Muscle of arm (tissue), 14 donors: Measurements from ENCODE around the gene DNAJC27. TPM values are rescaled to one million over a fixed set of nuclear protein-coding genes. Genes with fewer than 3 reads are reported as not detected.
"Not testable (repeated sequence)": the region's sequence is repeated elsewhere in the genome, so short reads cannot be mapped to it uniquely, and the experiment has no call there.

Experiments used
- DNase-seq: peaks from one replicate; pipeline ENCODE4 v3.0.0-alpha.2; 2013
- long read RNA-seq, 11 donors: transcript quantifications; one replicate each; lab custom pipeline, GENCODE V29; 2026
- polyA plus RNA-seq, 12 donors: library from polyadenylated mRNA; unstranded; fragments of 120-200 nt; gene quantifications; one replicate each; pipeline ENCODE4 v1.2.1, GENCODE V29; 2013; ENCODE audit not compliant: insufficient read length in 12 of 12

DNAJC27 gene
- polyA plus RNA-seq: 10 to 100 TPM in 1 of 12 donors, 1 to 10 TPM in 10, not detected in 1; 4.9 to 18.1 (median 7.7) TPM
- long read RNA-seq, donor 1, full-length matches to known transcripts: 1 of 1 reads
- long read RNA-seq, donor 1, partial matches to known transcripts: 0 of 1 reads
- long read RNA-seq, donor 1, other reads (novel, unspliced or antisense): 0 of 1 reads
- long read RNA-seq, donor 2: 0 reads
- long read RNA-seq, donor 3: 0 reads
- long read RNA-seq, donor 4: 0 reads
- long read RNA-seq, donor 5, full-length matches to known transcripts: 3 of 3 reads
- long read RNA-seq, donor 5, partial matches to known transcripts: 0 of 3 reads
- long read RNA-seq, donor 5, other reads (novel, unspliced or antisense): 0 of 3 reads
- long read RNA-seq, donor 6: 0 reads
- long read RNA-seq, donor 7: 0 reads
- long read RNA-seq, donor 8, full-length matches to known transcripts: 2 of 2 reads
- long read RNA-seq, donor 8, partial matches to known transcripts: 0 of 2 reads
- long read RNA-seq, donor 8, other reads (novel, unspliced or antisense): 0 of 2 reads
- long read RNA-seq, donor 9, full-length matches to known transcripts: 2 of 2 reads
- long read RNA-seq, donor 9, partial matches to known transcripts: 0 of 2 reads
- long read RNA-seq, donor 9, other reads (novel, unspliced or antisense): 0 of 2 reads
- long read RNA-seq, donor 10: 0 reads
- long read RNA-seq, donor 11, full-length matches to known transcripts: 1 of 1 reads
- long read RNA-seq, donor 11, partial matches to known transcripts: 0 of 1 reads
- long read RNA-seq, donor 11, other reads (novel, unspliced or antisense): 0 of 1 reads

- DNase-seq: peak; percentile 99
Observed at GRCh38 chr2:24971536-24972314, at the start of gene DNAJC27. TSS of gene DNAJC27 (minus strand) at chr2:24971955. CDS start at chr2:24971904, 51 bp downstream.

GRCh38 chr2:25018681-25019080 lies 46.9 kb upstream of the DNAJC27 start:
- DNase-seq: no peak

GRCh38 chr2:25014631-25015030 lies 42.9 kb upstream of the DNAJC27 start:
- DNase-seq: no peak

GRCh38 chr2:25011342-25011741 lies 39.6 kb upstream of the DNAJC27 start:
- not testable (repeated sequence) for DNase-seq

GRCh38 chr2:25009954-25010353 lies 38.2 kb upstream of the DNAJC27 start:
- no peak for DNase-seq

GRCh38 chr2:25002066-25002465 lies 30.3 kb upstream of the DNAJC27 start:
- no peak for DNase-seq

GRCh38 chr2:25001325-25001637 lies 29.5 kb upstream of the DNAJC27 start:
- DNase-seq: no peak

- no peak for DNase-seq
Observed at GRCh38 chr2:25000503-25001324, 29.0 kb upstream of the DNAJC27 start.

- DNase-seq: peak; percentile 36
Observed at GRCh38 chr2:25000036-25000435, 28.3 kb upstream of the DNAJC27 start.

GRCh38 chr2:24999097-24999496 lies 27.3 kb upstream of the DNAJC27 start:
- DNase-seq: not testable (repeated sequence)

GRCh38 chr2:24994146-24994724 lies 22.5 kb upstream of the DNAJC27 start:
- no peak for DNase-seq

GRCh38 chr2:24993406-24994145 lies 21.8 kb upstream of the DNAJC27 start:
- no peak for DNase-seq

- DNase-seq: peak; percentile 35
Observed at GRCh38 chr2:24986372-24986771, 14.6 kb upstream of the DNAJC27 start.

GRCh38 chr2:24985511-24985910 lies 13.8 kb upstream of the DNAJC27 start:
- DNase-seq: no peak

- DNase-seq: peak; percentile 95
Observed at GRCh38 chr2:24984912-24985311, 13.2 kb upstream of the DNAJC27 start.

GRCh38 chr2:24981411-24982136 lies 9.8 kb upstream of the DNAJC27 start:
- no peak for DNase-seq

GRCh38 chr2:24978661-24979060 lies 6.9 kb upstream of the DNAJC27 start:
- no peak for DNase-seq

- no peak for DNase-seq
Observed at GRCh38 chr2:24977631-24978030, 5.9 kb upstream of the DNAJC27 start.

- no peak for DNase-seq
Observed at GRCh38 chr2:24973812-24974211, 2.1 kb upstream of the DNAJC27 start.
